ENCODE data around the gene EML5.
"Not testable (repeated sequence)": the region's sequence is repeated elsewhere in the genome, so short reads cannot be mapped to it uniquely, and the experiment has no call there.

EML5 gene

DNA sequence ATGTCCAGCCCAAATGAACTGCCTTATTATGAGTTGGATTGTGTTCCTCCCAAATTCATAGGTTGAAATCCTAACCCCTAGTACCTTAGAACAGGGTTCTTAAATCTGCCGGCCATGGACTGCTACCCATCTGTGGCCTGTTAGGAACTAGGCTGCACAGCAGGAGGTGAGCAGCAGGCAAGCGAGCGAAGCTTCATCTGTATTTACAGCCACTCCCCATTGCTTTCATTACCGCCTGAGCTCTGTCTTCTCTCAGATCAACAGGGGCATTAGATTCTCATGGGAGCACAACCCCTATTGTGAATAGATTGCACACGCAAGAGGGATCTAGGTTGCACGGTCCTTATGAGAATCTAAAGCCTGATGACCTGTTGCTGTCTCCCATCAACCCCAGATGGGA is 9.8 kb upstream of the EML5 start:
- no peak for DNase-seq (ENCODE audit: low read depth)

DNA sequence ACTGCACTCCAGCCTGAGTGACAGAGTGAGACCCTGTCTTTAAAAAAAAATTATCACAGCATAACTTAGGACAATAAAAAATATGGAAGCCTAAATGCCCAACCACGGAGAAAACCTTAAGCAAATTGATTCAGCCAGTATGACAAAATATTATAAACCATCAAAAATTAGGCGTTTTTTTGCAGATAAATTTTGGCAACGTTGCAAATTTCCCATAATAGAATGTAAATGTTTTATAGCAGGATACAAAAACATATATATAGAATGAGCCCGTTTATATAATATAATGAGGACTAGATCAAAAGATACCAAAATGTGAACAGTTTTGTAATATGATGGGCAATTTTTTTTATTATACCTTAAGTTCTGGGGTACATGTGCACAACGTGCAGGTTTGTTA is 6.8 kb upstream of the EML5 start:
- DNase-seq (ENCODE audit: low read depth), result no peak

DNA sequence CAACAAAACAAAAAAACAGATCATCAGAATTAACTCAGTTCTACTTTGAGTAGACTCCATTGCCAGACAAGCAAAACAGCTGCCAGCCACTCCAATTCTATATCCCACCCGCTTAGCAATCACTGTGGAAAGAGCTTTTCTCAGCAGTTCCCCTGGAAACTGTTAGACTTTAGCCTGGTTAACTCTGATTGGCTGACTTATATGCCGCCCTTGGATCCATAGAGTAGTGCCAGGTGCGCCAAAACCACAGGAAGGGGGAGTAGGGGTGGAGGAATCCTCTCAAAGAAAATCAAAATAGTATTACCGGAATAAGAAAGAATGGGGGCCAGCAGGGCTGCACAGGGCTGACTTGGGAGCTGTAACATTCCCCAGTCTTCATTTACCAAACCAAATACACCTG is 5.4 kb upstream of the EML5 start:
- no peak for DNase-seq (ENCODE audit: low read depth)

DNA sequence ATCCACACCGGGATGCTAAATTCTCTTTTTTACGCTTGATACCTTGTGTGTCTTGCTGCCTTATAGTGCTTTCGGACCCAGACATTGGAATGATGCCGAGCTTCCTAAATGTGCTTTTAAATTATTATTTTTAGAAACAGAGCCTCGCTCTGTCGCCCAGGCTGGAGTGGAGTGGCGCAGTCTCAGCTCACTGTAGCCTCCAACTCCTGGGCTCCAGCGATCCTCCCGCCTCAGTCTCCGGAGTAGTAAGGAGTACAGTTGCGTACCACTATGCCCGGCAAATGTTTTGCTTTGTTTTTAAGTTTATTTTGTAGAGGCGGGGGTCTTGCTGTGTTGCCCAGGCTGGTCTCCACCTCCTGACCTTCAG is 489 bp upstream of the EML5 start:
- no peak for DNase-seq (ENCODE audit: low read depth)

DNA sequence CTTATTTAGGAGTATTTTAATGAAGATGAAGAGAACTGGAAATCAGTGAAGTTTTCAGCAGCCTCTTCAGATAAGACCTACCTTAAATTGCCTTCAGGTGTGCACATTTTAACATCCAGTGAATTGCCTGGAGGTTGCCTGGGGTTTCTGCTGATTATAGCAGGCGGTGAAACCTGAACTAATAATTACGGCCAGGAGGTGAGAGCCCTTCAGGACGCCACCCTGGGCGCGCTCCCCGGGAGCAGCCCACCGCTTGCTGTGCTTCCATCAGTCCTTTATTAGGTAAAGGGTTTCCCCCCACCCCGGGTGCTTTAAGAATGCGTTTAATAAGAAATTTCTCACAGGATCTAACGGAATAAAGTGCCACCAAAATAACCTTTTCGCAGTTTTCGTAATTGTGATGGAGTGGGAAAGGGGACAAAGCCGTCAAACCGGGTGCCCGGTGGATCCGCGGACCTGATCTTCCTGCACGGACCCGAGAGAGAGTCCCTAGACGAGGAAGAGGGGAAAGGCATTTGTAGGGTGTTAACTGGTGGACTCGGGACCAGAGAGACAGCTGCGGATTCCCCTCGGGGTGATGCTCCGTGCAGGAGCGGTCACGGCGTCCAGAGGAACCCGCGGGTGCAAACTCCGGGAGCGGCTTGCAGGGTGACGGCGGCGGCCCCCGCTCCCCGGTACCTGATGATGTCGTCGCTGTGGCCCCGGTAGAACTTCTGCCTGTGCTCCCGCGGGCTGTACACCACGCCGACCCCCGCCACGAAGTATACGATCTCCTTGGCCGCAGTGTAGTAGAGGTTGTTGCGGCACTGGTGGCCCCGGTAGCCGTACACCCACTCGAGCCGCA is 902 bp downstream of the EML5 start:
- peak; percentile 9 for DNase-seq (ENCODE audit: low read depth)

DNA sequence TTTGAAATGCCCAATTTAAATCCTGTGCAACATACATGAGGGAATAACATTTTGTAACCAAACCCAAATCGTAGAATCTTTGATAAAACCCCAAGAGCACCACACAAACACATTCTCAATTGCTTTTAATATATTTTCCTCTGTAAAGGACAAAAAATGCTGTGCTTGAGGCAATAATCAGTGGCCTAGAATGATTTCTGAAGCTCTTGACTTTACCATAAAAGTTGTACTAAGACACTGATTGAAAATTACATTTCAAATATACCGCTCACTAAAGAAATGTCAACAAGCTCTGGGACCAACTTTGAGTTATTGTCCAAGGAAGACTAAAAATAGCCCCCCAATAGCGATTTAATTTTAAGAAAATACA is 1.5 kb downstream of the EML5 start:
- DNase-seq (ENCODE audit: low read depth), result no peak

DNA sequence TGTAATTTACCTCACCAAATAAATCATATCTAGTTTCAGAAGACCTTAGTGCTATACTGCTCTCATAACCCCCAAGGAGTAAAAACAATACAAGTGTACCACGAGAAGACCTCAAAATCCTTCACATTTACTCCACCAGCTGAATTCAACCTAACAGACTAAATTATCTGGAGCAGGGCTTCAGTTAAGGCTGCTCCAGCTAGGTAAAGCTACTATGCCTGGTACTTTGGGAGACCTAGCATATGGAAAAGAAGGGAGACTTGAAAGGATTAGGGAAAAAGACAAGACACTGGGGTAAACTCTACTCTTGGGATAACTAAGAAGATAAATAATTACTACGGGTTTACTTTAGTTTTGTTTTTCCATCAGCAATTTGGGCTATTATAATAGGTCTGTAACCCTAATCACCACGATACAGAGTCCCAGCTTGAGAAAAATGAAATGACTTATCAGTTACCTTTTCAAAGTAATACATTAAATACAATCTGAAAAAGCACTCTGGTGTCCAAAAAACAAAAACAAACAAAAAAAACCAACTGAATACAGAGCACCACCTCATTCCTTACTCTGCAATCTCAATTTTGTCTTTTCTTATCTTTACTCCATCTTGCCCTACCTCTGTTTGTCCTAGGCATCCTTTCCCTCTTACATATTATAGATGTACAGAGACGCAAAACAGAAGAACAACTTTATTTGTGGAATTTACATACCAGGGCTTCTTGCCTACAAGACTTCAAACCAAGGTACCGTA is 2.1 kb downstream of the EML5 start:
- DNase-seq (ENCODE audit: low read depth), result no peak

DNA sequence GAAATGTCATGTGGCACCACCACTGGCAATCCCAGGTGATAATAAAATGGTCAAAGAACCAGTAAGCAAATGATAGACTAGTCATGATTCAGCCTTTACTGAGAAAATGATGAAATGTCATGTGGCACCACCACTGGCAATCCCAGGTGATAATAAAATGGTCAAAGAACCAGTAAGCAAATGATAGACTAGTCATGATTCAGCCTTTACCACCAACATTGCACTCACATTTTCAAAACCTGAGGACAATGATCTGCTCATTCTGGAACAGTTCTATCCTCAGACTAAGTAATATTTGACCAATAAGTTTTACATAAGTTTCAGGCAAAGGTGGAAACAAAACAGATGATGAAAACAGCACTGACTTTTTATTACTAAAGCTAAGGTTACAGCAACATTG is 3.2 kb downstream of the EML5 start:
- not testable (repeated sequence) for DNase-seq (ENCODE audit: low read depth)

DNA sequence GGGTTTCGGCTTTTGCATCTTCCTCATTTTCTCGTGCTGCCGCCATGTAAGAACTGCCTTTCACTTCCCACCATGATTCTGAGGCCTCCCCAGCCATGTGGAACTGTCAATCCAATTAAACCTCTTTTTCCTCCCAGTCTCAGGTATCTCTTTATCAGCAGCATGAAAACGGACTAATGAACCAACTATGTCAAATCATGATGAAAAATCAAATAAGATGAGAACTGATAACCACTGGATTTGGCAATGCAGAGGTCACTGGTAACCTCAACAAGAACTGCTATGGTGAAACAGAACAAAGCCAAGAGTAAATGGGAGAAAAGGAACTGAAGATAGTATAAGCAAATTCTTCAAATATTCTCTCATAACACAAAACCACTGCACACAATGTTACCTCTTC is 6.0 kb downstream of the EML5 start:
- no peak for DNase-seq (ENCODE audit: low read depth)

DNA sequence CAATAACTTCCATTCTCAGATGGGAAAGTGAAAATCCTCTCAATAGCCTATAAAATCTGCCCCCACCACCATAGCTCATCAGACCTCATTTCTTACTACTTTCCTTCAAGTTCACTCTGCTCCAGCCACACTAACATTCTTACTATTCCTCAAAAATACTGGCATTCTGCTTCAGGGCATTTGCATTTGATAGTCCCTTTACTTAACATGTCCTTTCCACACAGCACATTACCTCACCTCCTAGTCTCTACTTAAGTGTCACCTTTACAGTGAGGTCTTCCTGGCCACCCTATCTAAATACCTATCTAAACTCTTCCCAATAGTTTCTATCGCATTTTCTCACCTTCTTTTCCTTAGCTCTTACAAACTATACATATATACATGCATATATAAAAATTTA is 6.8 kb downstream of the EML5 start:
- DNase-seq (ENCODE audit: low read depth), result no peak

DNA sequence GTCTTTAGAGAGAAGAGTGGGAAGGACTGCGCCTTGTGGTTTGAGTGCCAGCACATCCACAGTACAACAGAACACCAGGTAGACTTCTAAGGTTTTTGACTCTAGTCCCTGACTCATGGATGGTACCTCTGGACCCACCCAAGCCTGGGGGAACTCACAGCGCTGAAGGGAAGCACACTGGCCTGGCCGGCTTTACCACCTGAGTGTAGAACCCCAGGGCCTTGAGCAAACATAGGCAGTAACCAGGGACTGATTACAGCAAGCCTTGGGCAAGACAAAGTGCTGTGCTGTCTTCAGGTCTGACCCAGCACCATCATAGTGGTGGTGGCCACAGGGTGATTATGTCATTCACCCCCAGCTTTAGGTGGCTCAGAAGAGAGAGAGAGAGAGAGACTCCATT is 17.2 kb downstream of the EML5 start:
- no peak for DNase-seq (ENCODE audit: low read depth)

DNA sequence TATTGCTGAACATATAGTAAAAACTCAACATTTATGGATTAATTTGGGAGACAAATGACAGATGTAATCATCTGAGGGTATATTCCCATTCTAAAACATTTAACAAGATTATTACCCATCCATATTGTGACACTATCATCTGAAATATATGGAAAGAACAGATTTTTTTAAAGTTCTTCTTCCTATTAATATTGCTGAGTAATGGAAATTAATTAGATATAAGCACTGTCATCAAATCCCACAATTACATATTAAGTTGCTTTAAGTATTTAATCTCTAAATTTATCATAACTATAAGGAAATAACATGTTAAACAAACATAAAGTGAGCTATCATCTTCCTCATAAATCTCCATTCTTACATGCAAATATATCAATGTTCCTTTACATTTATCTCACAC is 22.0 kb downstream of the EML5 start:
- no peak for DNase-seq (ENCODE audit: low read depth)

DNA sequence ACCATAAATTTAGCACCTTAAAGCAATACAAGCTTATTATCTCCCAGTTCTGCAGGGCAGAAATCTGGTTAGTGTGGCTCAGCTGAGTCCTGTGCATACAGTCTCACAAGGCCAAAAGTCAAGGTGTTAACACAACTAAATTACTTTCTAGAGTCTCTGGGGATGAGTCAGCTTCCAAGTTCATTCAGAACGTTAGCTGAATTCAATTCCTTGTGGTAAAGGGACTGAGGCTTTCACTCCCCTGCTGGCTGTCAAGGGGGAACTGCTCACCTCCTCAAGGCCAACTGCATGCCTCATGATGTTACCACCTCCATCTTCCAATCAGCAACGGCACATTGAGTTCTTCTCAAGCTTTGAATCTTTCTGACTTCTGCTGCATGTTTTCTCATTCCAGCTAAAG is 27.6 kb downstream of the EML5 start:
- DNase-seq (ENCODE audit: low read depth), result no peak

DNA sequence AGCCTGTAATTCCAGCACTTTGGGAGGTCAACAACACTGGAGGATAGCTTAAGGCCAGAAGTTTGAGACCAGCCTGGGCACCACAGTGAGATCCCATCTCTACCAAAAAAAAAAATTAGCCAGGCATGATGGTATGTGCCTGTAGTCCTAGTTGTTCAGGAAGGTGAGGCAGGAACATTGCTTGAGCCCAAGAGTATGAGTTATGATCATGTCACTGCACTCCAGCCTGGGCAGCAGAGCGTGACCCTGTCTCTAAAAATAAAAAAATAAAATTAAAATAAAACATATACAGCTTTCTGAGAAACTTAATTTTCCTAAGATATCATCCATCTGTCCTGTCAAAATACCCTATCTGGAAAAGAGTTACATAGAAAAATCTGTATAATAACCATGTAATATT is 38.9 kb downstream of the EML5 start:
- no peak for DNase-seq (ENCODE audit: low read depth)

DNA sequence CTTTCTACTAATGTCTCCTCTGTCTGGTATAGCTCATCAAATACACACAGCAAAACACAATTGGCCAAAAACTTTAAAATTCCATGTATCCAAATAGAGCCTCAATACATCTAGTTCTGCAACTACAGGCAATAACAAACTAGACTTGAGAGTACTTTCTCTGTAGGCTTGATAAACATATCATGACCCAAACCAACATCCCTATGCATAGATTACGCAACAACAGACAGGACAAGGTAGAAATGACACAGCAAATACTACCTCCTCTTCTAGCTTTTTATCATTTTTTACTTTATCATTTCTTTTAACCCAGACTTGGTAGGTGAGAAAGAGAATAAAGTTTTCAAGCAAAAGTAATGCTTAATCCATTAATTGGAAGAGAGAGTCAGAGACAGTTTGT is 41.8 kb downstream of the EML5 start:
- DNase-seq (ENCODE audit: low read depth), result no peak

DNA sequence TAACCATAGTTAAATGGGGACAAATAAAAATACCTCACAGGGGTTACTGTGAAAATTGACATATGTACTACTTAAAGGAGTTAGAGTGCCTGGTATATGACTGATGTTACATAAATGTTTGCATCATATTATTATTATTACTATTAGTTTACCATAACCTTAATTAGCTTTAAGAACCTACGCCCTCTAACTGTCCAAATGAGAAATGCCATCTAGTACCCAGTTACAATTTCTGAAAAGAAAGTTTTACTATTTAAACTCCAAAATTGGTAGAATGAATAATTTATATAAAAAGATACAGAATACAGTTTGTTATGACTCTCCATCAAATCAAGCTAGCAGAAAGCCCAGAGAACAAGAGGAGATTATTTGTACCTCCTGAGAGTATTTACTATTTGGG is 42.3 kb downstream of the EML5 start:
- no peak for DNase-seq (ENCODE audit: low read depth)

DNA sequence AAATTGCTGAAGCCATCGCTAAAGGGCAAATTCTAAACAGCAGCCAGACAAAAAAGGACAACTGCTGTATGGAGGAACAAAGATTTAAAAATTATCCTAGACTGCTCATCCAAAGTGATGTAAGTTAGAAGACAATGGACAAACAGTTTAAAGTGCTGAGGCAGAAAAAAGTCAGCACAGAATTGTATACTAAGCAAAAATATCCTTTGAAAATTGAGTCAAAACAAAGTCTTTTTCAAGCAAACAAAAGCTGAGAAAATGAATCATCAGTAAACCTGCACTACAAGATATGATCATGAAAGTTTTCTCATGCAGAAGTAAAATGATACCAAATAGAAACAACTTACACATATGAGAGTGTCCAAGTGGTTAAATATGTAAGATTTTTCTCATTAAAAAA is 43.6 kb downstream of the EML5 start:
- DNase-seq (ENCODE audit: low read depth), result no peak

DNA sequence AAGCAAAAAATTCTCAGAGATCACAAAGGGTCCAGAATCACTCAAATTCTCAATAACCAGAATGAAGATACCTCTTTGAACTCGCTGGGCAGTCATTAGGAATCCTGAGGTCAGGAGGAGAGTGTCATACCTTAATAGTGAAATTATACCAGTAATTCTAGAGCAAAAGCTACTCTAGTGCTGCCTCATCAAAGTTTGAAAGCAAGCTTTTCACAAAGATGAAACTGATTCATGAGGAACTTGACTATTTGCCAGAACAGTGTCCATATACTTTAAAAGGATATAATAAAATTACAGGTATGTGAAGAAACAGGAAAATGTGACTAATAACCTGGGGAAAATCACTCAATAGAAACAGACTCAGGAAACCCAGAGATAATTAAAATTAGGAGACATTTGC is 44.5 kb downstream of the EML5 start:
- DNase-seq (ENCODE audit: low read depth), result no peak

DNA sequence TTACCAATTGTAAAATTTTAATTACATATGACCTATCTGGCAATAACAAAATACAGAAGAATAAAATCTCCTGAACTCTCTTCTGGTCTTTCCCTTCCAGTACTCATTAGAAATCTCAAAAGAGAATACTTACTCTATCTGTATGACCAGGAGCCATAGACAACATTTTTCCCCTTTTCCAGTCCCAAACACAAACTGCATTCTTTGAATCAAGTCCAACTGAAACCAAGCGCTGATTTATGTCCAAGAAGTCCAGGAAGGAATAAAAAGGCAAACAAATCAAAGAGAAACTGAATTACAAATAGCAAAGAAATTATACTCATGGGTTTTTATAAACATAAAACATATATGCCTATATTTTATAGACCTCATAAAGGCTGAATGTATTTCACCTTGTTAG is 46.7 kb downstream of the EML5 start:
- no peak for DNase-seq (ENCODE audit: low read depth)

DNA sequence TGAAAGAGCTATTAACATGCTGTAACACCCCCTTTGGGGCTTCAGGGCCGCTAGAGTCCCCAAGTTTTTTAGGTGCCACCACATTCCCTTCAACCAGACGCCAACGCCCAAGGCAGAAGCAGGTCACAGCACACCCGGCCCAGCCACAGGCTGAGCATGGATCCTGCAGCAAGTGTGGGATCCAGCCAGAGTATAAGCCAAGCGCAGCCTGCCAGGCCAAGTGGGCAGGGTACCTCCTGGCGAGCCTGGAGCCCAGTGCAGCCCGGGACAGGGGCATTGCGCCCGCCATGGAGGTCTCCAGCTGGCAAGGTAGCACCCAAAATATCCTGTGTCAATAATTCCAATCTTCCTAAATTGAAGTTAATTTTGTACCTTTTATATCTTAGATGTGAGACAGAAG is 55.5 kb downstream of the EML5 start:
- DNase-seq (ENCODE audit: low read depth), result no peak

DNA sequence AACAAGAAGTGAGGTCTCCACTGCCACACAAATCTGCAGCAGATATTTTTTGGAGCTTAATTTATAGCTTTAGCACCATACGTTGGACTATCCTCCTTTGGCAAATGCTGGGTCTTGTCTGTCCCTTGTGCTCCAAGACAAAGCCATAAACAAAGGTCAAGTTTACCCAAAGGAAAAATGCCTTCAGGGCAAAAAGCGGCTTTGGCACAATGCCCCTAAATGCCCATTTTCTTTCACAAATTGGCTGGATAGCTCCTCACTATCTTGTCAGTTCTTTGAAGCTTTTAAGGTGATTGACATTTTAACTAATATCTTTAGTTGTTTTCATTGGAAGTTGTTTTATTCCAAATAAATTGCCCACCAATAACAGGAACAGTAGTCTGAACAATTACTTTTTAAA is 59.6 kb downstream of the EML5 start:
- DNase-seq (ENCODE audit: low read depth), result no peak

DNA sequence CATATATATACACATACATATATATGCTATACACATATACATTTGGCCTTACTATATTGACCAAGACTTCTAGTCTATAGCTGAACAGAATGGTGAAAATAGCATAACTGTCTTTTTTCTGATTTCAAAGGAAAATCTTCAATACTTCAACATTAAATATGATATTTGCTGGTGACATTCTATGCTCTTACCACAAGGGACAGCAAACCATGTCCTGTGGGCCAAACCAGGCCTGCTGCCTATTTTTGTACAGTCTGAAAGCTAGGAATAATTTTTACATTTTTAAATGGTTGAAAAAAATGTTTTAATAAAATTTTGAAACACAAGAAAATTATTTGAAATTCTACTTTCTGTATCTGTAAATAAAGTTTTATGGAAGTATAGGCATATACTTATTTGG is 63.6 kb downstream of the EML5 start:
- no peak for DNase-seq (ENCODE audit: low read depth)

DNA sequence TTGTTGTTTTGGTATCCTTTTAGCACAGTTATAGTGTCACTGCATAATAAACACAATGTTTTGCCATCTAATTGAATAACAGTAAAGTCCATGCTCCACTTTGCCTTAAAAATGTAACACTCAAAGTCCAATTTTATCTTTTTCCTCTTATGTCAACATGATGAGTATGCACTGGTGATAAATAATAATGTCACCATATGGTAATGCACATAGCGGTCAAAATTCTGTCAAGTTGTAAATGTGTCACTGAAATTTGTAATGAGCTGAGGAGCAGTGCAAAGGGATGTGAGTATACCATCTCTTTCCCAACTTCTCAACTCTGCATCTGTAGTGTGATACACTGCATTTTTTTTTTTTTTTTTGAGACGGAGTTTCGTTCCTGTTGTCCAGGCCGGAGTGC is 65.7 kb downstream of the EML5 start:
- no peak for DNase-seq (ENCODE audit: low read depth)

DNA sequence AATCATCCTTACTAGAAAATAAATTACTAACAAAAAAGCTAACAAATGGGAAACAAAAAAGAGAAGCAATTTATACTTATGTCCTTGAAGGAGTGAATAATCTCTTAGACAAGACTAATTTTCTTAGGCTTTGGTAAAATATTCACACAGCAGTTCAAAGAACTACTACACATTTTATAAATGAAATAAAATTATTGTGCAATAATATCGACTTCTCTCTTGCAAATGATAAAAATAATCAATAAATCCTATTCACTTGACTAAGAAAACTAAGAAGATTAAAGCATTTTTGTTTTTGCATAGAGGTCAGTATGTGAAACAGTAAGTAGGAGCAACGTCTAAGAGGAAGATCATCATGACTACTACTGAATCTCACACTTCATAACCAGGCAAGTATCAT is 82.0 kb downstream of the EML5 start:
- no peak for DNase-seq (ENCODE audit: low read depth)
